Measurements from ENCODE around the gene INHBB.
"Not testable (repeated sequence)": the region's sequence is repeated elsewhere in the genome, so short reads cannot be mapped to it uniquely, and the experiment has no call there.

INHBB gene

GRCh38 chr2:120346026-120346666, at the start of gene INHBB:
Gene INHBB, plus strand, starts transcription at chr2:120346136. Its CDS starts 53 bp downstream, at chr2:120346189.
- DNase-seq: no peak

GRCh38 chr2:120298173-120298835, 47.6 kb upstream of the INHBB start:
- no peak for DNase-seq

GRCh38 chr2:120299004-120299403, 46.9 kb upstream of the INHBB start:
- DNase-seq: no peak

- DNase-seq: no peak
Observed at GRCh38 chr2:120299561-120299960, 46.4 kb upstream of the INHBB start.

- no peak for DNase-seq
Observed at GRCh38 chr2:120300385-120300784, 45.6 kb upstream of the INHBB start.

DNA sequence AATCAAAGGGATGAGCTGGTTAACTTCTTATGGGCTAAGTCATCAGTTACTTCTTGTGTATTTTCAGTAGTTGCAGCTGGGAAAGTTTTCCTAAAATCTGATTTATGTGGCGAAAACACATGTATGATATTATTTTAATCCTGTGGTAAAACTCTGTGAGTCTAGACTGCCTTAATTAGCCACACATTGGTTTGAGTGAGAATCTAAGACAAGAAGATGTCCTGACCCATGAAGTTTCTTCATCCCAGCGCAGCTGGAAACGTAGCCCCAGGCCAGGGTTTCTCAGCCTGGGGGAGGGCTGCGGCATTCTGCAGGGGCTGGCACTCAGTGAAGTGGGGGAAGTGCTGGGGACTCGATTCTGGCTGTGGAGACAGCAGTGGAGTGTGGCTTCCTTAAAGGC, 44.7 kb upstream of the INHBB start:
- DNase-seq: no peak

DNA sequence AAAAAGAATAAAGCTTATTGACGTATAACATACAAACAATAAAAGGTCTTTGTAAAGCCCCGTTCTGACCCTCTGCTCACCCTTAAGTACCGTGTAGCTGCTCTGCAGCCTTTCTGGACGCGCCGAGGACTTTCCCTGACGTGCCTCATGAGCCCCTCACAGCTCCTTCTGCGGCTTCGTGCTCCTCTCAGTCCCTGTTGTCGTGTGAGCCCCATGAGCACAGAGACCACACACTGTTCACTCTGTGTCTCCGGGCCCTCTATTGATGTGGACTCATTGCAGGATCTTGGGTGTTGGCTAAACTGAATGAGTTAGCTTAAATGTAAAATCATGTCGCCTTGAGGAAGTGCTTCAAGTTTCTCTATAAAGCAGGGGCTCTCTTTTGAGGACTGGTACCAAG, 43.6 kb upstream of the INHBB start:
- DNase-seq: no peak

DNA sequence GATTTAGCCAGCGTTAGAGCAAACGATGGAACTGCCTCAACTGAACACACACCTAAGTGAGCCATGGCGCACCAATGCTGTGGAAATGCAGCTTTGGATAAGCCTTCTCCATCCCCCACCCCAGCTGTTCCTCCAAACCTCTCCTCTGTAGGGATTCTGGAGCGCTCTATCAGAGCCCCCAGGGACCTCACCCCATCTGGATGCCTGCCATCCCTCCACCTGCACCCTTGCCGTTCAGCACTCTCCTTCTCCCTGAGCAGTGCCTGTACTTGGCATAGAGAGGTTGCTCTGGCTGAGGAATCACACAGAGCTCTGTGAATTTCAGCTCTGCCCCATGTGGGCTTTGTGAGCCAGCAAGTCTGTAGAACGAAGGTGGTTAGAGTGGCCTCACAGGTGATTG, 42.8 kb upstream of the INHBB start:
- DNase-seq: no peak

GRCh38 chr2:120305296-120305695, 40.6 kb upstream of the INHBB start:
- DNase-seq: peak; percentile 16

DNA sequence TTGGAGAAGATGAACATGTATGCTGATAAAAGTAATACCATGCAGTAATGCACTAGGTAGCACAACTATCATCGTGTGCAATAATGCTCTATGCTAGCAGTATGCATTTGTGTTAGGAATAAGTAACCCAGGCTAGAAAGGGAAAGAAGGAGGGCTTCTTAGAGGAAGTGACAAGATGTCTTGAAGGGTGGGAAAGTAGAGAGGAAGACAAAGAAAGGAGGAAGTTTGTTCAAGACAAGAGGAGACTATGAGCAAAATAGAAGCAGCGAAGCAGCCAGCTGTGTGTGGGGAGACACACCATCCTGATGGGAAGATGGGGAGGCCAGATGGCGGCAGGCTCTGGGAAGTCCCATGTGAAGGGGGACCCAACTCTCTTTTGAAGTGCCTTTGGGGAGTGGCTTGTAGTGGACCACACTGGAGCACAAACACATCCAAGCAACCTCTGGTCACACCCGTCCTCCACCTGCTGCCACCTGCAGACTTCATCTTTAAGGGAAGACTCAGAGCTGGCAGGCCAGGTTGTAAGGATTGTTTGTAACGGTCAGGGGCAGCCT, 39.9 kb upstream of the INHBB start:
- DNase-seq: no peak

DNA sequence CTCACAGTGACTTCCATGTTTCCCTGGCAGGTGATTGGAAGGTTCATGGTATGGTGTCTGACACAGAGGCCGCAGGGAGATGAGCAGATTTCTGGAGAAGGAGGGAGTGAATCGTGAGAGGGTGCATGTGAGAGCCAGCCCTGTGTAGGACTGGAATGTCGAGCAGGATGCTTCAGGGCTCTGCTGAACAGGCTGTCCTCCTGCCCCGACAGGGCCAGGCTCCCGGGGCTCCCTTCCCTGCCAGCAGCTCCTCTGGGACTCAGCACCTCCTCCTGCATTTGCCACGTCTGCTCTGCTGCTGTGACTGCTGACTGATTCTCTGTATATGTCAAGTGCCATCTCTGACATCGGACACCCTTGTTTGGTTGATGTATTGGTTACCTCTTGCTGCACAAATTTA, 38.5 kb upstream of the INHBB start:
- DNase-seq: no peak

DNA sequence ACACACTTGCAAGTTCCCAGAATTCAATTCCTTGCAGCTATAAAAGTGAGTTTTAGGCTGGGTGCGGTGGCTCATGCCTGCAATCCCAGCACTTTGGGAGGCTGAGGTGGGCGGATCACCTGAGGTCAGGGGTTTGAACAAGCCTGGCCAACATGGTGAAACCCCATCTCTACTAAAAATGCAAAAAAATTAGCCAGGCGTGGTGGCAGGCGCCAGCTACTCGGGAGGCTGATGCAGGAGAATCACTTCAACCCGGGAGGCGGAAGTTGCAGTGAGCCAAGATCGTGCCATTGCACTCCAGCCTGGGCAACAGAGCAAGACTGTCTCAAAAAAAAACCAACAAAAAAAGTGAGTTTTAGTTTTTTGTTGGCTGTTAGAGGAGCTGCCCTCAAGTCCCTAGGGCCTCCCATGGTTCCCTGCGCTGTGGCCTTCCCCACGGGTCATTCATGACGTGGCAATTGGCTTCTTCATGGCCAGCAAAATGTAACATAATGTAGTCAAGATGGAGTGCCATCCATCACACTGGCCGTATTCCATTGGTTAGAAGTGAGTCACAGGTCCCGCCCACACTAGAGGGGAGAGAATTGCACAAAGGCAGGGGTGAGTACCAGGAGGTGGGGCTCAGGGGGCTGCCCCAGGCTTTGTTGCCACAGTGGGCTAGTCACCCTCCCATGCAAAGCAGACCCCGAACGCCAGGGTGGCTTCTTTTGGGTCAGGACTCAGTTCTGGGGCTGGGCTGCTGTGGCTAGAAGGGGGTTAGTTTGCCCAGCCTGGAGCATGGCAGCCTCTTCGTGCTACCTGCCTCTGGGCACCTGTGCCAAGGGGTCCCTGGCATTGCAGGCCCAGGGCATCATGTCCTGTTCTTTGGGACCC, 37.7 kb upstream of the INHBB start:
- no peak for DNase-seq

- no peak for DNase-seq
Observed at GRCh38 chr2:120310136-120310535, 35.8 kb upstream of the INHBB start.

DNA sequence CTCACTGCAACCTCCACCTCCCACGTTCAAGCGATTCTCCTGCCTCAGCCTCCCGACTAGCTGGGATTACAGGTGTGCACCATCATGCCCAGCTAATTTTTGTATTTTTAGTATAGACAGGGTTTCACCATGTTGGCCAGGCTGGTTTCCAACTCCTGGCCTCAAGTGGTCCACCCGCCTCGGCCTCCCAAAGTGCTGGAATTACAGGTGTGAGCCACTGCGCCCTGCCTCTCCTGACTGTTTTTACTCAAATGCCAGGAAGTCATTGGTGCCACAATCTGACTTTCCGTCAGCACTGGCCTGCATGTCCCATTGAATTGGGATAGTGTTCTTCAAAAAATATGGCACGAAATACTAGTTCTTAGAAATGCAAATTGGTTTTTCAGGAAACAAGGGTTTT, 35.1 kb upstream of the INHBB start:
- not testable (repeated sequence) for DNase-seq

DNA sequence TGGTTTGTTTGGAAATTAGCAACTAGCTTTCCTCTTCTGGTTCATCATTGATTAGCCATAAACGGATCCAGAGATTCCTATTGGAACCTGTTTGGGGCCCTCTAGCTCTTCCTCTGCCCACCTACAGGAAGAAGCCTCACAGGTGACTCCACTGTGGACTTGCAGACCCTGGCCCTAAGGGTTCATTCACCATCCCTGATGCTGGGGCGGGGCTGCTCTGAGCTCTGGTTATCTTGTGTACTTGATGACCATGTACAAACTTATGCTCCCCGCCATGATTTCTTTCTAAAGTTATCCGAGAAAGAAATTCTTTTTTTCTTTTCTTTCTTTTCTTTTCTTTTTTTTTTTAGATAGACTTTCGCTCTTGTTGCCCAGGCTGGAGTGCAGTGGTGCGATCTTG, 33.9 kb upstream of the INHBB start:
- no peak for DNase-seq

DNA sequence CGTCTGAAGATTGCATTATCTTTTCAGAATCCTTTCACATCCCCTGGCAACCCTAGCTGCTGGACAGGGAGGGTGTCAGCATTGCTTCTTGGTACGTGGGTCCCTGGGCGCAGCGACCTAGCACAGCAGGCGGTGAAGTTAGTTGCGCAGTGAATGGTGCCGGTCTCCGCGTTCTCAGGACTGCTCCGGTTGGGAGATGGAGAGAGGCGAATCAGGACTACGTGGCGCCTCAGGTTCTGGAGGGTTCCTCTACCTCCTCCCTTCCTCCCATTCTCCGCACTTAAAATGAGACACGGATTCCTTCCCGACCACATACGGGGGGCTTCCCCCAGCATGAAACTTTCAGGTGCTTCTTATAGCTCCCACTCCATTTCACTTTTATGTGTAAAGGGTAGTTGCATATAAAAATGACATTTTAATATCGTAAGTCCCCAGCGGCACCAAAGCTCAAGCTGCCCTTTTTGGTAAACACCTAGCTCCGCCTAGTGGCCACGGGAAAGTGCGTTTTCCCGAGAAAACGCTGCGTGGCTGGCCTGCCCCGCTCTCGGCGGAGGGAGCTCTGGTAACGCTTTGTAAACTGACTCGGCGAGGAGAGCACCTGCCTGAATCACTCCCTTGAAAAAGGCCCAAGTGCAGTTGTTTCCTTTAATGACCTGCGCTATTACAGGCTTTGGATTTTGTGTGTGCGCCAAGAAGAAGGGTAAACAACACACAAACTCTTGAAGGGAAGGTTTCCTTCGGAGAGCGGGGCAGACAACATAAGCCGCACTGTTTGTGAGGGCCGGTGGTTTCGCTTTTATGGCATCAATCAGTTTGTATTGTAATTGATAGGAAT, 32.9 kb upstream of the INHBB start:
- DNase-seq: peak; percentile 89

GRCh38 chr2:120313695-120314615, 32.0 kb upstream of the INHBB start:
- DNase-seq: no peak

DNA sequence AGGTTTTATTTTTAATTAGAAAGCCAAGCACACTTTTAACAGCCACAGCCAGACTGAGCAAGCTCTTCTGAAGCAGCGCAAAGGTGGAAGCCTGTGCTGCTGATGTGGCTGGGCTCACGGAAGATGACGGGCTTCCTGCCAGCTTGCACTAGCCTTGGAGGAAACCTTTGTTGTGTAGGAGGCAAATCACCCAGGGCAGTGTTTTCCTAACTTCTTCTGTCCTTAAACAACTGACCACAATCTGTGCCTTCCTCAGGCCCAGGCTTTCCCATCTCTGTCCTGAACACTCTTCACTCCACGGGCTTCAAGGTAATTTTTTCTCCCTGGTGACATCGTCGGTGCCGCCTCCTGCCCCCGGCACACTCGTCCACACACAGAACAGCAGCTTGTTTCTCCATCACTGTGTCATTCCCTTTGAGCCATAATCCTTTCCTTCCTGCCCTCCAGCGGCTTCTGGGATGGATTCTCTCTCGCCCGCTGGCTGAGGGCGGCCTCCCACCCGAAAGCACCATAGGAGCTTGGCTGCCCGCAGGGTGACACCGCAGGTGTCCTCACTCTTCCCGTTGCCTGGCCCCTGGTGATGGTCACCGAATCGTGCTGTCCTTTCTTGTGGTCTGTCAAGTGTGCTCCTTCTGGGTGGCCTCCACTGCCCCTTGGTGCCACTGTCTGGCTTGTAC, 31.1 kb upstream of the INHBB start:
- no peak for DNase-seq

DNA sequence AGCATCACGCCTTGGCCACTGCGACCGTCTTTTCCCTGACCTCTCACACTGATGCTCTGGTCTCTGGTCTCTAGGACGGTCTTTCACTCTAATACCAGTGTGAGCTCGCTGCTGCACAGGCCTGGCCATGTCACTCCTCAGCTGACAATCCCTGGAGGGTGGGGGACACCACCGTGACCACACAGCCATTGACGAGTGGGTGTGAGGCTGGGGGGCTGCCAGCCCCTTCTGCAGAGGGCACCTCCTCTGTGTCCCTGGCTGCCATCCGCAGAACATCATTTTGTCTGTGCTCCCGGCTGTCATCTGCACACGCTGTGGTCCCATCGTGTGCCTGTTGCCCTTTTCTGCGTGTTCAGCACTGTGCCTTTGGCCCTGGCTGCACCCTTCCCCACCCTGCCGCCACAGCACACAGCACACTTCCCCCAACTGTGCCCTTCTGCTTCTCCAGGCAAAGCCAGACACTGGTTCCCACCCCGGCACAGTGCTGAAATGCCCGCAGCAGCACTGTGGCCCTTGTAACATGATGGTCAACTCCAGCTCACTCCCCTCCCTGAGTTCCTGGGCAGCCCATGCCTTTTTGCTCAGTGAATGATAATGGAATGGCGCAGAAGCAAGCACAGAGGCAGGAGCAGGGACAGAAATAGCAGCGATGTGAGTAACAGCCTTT, 30.4 kb upstream of the INHBB start:
- no peak for DNase-seq

DNA sequence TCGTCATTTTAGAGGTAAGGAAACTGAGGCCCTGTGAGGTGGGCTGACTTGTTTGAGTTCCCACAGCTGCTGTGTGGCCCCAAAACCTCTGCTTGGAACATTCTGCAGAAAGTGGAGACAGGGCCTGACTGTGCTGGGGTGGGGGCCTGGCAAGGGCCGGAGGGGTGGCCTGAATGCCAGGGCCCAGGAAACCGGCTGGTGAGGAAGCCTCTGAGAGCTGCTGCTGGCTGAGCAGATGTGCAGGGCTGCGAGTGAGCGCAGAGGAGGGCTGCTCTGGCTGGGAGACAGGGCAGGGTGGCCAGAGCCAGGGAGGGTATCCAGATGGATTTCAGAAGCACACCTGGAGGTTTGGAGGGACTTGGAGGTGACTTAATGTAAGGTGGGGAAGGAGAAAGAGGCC, 29.9 kb upstream of the INHBB start:
- DNase-seq: no peak
